Measurements from ENCODE around the gene TRAF6. TPM values are rescaled to one million over a fixed set of nuclear protein-coding genes. Genes with fewer than 3 reads are reported as not detected.
"Not testable (repeated sequence)": the region's sequence is repeated elsewhere in the genome, so short reads cannot be mapped to it uniquely, and the experiment has no call there.

The TRAF6 gene
- total RNA-seq, 1 donor from 2014 or later = 12.2 TPM

DNA sequence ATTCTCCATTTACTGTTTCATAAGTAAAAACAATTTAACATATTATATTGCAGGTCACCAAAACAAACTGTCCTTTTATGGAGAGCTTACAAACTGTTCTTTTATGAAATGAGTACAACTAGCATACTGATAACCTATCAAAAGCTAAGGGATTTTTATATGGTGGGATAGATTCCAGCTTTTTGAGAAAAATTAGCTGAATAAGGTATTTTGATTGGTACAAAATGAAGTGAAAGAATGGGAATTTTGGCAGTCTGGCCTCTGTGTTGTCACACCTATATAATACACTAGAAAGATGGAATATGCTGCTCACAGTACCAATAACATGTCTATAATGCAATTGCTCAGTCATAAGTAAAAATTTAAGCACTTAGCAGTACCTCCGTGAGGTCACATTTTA, 11.4 kb downstream of the TRAF6 start:
- intact Hi-C loops (cut with micrococcal nuclease) = loop anchor here (10.0 kb wide), 2 partner anchors 674 to 884 kb away; partner anchors contain the start of gene FJX1

DNA sequence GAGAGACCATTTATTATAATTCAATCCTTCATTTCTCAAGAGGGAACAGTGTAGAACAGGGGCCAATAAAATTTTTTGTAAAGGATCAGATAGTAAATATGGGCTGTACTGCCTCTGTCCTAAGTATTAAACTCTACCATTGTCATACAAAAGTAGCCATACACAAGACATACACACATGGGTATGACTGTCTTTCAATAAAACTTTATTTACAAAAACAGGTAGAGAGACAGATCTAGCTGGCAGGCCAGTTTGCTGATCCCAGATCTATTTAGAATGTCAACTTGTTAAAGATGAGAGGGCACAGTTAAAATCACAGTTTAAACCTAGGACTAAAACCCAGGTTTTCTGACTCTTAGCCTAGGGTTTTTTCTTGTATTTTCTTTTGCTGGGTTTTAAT, 16.7 kb downstream of the TRAF6 start:
- intact Hi-C loops (cut with micrococcal nuclease) = loop anchor here (10.0 kb wide), 2 partner anchors 669 to 879 kb away; partner anchors contain the start of gene FJX1

DNA sequence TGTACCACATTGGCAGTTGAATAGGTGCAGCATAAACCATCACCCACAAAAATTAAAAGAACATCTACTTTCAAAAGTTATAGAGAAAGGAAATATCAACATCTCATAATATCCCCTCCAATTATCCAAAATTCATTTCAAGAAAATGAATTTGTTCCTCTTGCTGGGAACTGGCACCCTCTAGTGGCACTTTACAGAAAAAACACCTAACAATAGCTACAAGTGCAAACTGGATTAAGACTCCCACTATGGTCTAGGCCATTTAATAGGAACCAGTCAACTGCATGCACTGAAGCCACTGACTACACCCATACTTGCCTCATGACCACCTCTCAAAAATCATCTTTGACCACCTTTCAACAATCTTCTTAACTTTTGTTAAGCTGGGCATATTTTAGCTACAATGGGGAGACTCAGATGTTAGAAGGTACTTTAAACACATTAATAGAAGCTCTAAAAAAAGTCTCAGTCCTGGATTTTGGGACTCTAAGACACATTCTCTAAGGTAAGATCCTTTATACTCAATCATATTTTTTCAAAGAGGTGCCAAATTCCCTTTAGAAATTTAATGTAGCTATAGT, 17.3 kb downstream of the TRAF6 start:
- intact Hi-C loops (cut with micrococcal nuclease) = loop anchor here (1.0 to 10.0 kb wide), 6 partner anchors 17 to 878 kb away; partner anchors contain the start of genes FJX1 and TRAF6

DNA sequence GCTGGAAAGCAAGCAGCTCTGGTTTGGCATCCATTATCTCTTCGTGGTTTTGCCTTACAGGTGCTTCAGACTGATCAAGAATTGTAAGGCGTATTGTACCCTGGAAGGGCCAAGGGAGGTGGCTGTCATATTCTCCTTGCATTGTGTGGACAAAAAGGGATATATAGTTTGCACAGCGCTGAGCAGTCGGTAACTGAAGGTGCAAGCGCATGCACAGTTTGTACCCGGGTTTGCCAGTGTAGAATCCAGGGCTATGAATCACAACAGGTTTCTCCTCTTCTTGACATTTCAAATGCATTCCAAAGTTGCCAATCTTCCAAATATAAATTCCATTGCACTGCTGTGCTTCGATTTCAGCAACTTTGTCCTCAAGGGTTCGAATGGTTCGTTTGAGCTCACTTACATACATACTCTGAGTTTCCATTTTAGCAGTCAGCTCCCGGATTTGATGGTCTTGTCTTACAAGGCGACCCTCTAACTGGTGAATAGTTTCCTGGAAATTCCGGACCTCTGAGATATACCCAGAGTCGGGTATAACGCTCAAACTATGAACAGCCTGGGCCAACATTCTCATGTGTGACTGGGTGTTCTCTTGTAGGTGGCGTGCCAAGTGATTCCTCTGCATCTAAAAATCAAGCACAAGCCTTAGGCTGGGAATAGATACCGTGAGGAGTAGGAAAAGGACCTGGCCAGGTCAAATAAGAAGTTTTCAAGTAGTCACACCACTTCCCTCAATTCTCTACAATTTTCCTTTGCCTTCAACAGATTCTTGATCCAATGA, 19.9 kb downstream of the TRAF6 start:
- intact Hi-C loops (cut with micrococcal nuclease) = loop anchor here (10.0 kb wide), 2 partner anchors 665 to 875 kb away; partner anchors contain the start of gene FJX1

DNA sequence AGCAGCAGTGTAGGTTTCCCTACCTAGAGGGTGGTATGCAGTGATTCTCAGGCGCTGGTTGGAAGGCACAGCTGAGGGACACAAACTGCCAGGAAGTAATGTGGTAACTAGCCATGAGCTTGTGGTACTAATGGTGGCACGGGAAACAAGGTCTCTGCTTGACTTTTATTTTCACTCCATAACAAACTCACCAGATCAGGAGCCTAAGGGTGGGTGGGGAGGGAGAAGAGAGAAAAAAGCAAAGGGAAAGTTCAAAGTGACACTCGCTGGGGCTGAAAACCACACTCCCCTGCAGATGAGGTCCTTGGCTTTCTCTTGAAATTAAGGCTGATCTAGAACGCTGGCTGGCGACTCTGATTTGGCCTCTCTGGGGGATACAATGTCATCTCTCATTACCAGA, 22.0 kb downstream of the TRAF6 start:
- intact Hi-C loops (cut with micrococcal nuclease) = no loop called here

DNA sequence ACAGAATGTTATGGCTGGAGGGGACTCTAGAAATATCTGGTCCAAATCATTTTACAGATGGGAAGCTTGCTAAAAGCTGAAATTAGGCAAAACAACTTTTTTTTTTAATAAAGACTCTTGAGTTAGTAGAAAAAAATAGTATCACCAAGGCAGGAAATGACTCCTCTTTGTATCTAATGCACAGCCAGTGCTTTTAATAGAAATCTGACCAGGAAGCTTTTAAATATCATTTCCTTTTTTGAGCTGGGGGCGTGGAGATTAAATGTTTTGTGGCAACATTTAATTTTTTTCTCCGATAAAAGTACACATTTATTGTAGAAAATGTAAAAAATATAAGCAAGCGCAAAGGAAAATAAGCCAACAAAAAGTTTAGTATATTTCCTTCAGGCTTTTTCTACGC, 22.5 kb downstream of the TRAF6 start:
- intact Hi-C loops (cut with micrococcal nuclease) = no loop called here

DNA sequence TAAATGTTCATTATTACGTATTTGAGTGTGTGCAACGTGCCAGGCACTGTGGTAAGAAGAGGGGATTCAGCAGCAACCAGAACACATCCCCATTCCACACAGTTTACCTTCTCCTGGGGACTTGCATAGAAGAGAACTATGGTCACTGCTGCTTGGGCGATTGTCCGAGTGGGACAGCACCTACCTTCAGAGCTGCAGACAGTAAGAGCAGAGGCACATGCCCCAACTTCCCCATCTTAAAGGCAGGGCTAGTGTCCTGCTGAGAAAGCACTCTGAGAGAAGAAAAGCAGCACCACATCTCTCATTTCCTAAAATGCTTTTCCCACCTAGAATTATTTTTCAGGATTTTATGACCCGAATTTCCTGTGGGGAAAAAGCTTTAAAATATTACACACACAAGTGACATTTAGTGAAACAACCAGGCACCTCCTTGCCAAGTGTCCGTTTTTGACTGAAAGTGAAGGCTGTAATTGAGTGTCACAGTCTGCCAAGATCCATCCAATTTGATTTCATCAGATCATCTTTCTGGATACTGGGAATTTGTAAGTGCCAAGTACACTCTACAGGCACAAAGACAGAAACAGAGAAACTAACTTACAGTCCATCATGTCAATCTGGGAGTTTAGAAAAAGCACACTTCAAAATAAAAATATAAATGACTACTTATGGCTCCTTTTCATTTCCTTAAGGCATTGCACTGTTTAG, 24.6 kb downstream of the TRAF6 start:
- intact Hi-C loops (cut with micrococcal nuclease) = no loop called here

DNA sequence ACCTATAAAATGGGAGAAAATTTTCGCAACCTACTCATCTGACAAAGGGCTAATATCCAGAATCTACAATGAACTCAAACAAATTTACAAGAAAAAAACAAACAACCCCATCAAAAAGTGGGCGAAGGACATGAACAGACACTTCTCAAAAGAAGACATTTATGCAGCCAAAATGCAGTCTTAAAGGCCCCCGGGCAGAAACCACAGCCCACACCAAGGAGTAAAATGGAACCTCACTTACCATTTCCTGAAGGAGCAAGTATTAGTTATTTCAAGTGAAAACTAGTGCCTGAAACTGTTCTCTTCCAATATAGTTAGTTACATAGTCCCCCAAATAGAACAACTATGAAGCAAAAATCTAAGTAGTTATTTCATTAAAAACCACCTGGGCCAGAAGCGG, 27.0 kb downstream of the TRAF6 start:
- intact Hi-C loops (cut with micrococcal nuclease) = not testable (repeated sequence)

DNA sequence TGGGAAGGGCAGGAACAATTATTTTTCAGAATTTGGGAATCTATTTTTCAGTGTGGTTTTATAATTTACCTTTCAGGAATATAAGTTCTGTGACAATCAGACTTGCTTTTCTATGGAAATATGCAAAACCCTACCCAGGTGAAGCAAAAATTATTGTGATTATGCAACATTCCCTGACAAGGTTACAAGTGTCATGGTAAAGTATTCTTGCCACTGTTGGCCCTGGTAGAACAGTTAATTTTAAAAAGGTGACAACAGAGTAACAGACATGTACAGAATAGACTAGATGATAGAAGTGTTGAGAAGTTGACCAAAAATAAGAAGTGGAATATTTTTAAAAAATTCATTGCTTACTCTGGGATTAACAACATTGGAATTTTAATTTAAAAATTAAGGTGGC, 29.2 kb downstream of the TRAF6 start:
- intact Hi-C loops (cut with micrococcal nuclease) = no loop called here

DNA sequence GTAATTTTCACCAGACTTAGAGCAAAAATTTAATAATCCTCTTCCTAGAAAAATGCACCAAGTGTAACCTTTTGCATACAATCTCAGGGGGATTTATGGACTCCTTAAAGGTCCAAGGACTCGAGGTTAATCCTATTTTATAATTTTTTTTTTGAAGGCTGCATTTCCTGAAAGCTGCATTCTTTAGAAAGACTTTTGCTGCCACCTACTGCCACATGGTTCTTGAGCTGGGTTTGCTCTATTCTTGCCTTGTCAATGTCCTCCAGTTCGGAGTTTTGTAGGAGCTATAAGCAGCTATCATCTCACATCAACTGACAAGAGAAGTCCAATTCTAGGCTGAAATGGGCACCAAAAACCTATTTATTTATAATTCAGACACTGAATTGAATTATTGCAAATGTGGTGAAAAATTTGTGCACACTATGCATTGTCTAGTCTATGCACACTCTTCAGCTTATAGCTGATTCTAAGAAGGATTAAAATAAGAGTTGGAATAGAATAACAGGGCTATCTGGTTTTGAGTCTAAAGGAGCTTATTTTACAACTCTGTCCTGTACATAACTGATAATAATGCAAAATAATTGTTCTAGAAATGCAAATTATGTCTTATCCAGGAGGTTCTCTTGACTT, 31.3 kb downstream of the TRAF6 start:
- intact Hi-C loops (cut with micrococcal nuclease) = loop anchor here (1.0 to 2.0 kb wide), 3 partner anchors 125 to 187 kb away; no protein-coding TSS in a partner anchor

DNA sequence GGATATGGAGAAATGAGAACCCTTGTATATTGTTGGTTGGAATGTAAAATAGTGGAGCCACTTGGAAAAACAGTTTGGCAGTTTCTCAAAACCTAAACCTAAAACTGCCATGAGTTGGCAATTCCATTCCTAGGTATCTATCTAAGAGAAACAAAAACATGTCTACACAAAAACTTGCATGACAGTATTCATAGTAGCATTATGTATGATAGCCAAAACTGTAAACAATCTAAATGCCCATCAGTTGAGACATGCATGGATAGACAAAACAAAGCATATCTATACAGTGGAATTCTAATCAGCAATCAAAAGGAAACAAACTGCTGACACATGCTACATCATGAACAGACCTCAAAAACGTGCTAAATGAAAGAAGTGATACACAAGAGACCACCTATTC, 34.9 kb downstream of the TRAF6 start:
- intact Hi-C loops (cut with micrococcal nuclease) = no loop called here

DNA sequence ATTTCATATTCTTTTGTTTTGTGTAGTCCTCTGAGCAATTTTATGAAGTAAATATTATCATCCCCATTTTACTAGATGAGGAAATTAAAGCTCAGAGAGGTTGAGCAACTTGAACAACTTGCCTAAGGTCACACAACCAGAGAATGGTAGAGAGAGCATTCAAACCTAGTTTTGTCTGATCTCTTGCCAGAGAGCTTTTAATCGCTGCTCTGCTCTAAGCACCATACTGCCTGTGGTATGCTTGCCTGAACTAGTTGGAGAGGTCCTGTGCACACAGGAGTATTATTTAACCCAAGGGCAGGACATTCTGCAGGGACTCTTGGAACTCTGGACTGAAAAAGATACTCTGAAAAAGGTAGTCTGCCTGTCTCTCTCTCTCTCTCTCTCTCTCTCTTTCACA, 38.5 kb downstream of the TRAF6 start:
- intact Hi-C loops (cut with micrococcal nuclease) = no loop called here

DNA sequence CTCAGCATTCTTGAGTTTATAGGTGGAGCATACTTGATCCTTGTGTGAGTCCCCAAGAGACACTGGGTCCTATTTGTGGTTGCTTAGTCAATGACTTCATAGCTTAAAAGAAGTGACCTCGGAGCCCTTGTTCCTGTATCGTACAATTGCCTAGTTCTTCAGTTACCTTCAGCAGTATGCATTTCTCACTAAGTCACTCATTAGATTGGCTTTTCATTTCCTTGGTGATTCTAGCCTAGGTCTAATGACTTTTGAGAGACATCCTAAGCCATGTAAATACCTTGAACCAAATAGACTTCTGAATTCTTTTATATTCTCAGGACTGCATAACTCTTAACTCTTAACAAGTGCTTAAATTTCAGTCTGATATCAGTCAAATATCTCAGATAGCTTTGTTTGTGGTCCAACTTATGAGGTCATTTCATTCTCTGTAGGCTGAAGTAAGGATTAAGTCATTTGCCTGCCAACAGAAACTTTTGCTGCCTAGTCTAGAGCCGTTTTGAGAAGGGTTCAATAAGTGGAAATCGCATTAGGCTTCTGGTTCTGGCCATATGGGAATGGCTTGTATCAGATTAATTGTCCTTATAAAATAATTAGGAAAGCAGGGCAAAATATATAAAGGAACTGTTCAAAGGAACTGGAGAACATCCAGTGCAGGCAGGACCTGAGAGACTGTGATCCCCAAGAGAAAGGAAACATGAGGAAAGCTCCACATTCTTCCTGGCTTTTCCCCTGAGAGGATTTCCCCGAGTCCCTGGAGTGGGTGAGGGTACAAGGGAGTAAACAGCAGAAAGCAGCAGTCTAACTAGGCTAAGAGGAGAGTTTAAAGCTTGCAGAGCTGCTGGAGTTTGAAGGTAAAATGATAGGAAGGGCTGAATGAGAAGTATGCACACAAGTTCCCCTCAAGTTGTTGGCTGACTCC, 39.9 kb downstream of the TRAF6 start:
- intact Hi-C loops (cut with micrococcal nuclease) = no loop called here

DNA sequence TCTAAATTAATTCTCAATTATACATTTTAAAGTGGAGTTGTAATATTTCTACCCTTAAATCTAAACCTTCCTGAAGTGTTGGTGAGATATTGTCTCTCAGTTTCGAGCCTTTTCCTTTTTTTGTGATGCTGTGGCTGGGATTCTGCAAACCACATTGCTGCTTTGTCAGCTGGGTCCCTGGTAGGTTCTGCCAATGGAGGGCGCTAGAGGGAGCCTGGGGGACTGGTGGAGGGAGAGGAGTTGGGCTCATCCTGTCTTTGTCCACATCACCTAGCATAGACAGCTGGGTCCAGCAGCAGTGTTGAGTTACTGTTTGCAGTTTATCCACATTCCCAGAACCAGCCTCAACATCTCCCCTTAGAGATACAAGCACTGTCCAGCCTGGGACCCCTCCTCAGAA, 41.0 kb downstream of the TRAF6 start:
- intact Hi-C loops (cut with micrococcal nuclease) = no loop called here

DNA sequence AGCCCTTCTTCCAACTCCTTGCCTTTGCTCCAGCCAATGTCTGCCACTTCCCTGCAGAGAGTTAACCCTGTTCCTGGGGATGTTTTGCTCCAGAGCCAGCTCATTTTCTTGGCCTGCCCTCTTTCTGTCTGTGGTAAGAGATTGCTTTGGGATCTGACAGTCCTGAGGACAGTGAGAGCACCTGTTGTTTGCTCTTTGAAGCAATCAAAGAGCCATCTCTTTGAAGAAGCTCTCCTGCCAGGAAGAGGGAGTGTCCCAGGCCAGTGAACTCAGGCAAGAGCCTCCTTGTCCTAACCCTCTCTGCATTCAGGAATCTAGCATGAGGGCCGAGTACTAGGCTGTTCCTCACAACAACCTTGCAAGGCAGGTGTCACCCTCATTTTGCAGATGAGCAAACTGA, 42.2 kb downstream of the TRAF6 start:
- intact Hi-C loops (cut with micrococcal nuclease) = no loop called here

DNA sequence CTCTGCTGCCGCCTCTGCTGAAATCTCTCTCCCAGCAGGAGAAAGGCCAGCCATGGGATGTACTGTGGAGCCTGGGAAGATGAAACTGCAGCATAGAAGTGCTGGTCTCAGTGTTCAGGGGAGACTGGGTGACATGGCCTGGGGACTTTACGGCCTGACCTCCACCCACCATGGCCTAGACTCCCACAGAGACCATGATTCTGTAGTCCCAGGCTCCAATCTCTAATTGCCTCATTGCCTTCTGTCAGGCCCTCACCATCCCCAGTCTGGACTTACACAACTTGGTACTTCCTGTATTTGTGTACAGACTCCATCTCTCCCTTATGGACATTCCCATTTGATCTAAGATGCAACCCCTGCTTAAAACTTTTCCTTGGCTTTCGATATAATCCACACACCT, 43.1 kb downstream of the TRAF6 start:
- intact Hi-C loops (cut with micrococcal nuclease) = no loop called here

DNA sequence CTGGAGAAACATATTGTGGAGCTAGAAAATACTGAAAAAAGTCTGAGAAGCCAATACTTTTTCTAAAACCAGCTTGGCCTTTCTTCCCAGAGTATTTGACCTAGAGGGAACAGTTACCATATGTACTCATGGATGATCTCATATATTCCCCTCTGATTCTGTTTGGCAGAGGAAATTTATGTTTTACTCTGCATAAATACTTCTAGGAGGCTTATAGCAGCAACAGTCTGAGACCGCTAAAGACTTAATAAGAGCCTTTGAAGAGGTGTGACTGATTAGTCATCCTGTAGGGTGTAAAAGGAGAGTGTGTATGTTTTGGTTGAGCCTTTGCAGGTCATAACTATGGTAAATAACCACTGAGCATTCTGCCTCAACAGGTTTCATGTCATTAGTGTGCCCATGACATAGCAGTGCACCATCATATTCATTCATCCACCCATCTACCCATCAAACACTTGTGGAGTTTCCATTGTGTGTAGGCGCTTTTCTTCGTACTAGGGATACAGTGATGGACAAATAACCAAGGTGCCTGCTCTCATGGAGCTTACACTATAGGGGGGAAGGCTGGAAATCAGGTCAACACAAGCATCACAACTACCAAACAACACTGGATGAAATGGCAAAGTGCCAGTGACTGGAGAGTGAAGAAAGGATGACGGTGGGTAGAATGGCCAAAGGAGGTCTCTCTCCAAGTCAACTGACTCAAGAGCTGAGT, 44.5 kb downstream of the TRAF6 start:
- intact Hi-C loops (cut with micrococcal nuclease) = no loop called here

DNA sequence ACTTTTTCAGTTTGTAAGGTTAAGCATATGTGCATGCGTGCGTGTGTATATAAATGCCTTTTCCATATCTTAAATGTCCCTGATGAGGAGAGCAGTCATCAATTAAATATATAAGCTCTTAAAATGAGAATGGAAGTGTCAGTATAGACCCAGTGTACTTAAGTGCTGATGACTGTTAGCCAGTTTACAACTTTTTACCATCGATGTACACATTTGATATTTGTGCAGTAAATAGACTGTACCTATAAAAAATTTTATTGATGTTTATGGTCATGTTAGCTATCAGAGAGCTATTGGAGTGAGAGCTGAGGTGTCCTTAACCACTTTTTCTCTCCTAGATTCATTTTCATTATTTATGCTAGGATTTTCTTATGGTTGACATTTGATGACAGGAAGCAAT, 45.4 kb downstream of the TRAF6 start:
- intact Hi-C loops (cut with micrococcal nuclease) = no loop called here

DNA sequence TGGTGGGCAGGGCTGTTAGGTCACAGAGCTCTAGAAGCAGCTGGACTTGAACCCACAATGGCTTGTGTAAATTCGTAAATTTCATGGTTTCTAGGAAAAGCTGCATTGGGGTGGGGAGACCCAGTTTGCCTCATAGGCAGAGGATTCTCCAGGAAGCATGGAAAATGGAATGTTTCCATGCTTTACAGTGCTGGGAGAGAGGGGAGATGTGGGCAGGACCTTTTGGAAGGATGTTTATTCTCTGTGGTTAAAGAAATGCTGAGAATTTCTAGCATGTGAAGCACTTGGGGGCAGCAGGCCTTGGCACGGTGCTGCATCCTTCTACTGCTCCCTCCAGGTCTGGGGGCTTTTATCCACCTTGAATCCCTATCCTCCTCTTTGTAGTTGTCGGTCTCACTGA, 46.3 kb downstream of the TRAF6 start:
- intact Hi-C loops (cut with micrococcal nuclease) = no loop called here

DNA sequence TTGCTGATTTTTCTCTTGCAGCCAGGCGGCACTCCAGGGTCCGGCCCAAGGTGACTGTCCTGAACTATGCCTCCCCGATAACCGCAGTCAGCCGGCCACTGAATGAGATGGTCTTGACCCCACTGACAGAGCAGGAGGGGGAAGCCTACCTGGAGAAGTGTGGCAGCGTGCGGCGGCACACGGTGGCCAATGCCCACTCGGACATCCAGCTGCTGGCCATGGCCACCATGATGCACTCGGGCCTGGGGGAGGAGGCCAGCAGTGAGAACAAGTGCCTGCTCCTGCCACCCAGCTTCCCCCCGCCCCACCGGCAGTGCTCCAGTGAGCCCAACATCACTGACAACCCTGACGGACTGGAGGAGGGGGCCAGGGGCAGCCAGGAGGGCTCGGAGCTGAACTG, 47.8 kb downstream of the TRAF6 start:
- intact Hi-C loops (cut with micrococcal nuclease) = no loop called here
